Endothelial cell of umbilical vein (primary cell): ENCODE measurements around the gene GRIN2D. TPM values are rescaled to one million over a fixed set of nuclear protein-coding genes. Genes with fewer than 3 reads are reported as not detected.

Experiments
- BruUV-seq: library from RNA; stranded (reverse); fragments of 400-500 nt; replicated peaks from 2 replicates; lab custom pipeline; 2021; lab: Mats Ljungman, UMichigan
- CTCF ChIA-PET: fragments of 300-600, 350-600 bp; sonication (Branson Sonifier 250); formaldehyde crosslinking; loops from one replicate; lab custom pipeline; 2021; ENCODE audit warnings: antibody characterized with exemption, inconsistent platforms; lab: Charles Lee
- POLR2A ChIA-PET: fragments of 300-600, 350-600 bp; sonication (Branson Sonifier 250); formaldehyde crosslinking; loops from one replicate; lab custom pipeline; 2021; ENCODE audit warnings: antibody characterized with exemption, inconsistent platforms; lab: Charles Lee
- DNase-seq: peaks from one replicate; pipeline ENCODE4 v3.0.0-alpha.2; 2011; ENCODE audit warnings: low read depth, low spot score
- FAIRE-seq: peaks from 2 replicates; lab custom pipeline; 2011; peaks lifted over from hg19 to GRCh38; lab: Jason Lieb, UNC
- H2AFZ ChIP-seq: 2 replicates; pipeline ENCODE4 v1.6.0; 2012; ENCODE audit warnings: low read depth, low read length, control low read depth, inconsistent platforms
- H3K27ac ChIP-seq: 2 replicates; pipeline ENCODE4 v1.5.1; 2011; ENCODE audit warnings: low read depth, mild to moderate bottlenecking, control low read depth, low read length, moderate library complexity; ENCODE audit not compliant: insufficient read depth
- H3K27me3 ChIP-seq, 2 experiments: 2 replicates each; pipeline versions ENCODE4 v1.6.0 to v1.6.1; 2011; ENCODE audit warnings: low read length in 2 of 2, mixed read lengths in 1 of 2; ENCODE audit not compliant: control insufficient read depth in 2 of 2, insufficient read depth in 2 of 2
- H3K36me3 ChIP-seq, 2 experiments: 2 replicates in 1 of 2; 3 replicates in 1 of 2; pipeline ENCODE4 v1.5.1; 2011; ENCODE audit warnings: low read length in 2 of 2, mild to moderate bottlenecking in 1 of 2, moderate library complexity in 1 of 2; ENCODE audit not compliant: control insufficient read depth in 2 of 2, insufficient read depth in 2 of 2; ENCODE audit errors: extremely low read depth in 1 of 2
- H3K4me1 ChIP-seq: 3 replicates; pipeline ENCODE4 v1.5.1; 2011; ENCODE audit warnings: mild to moderate bottlenecking, low read length; ENCODE audit not compliant: control insufficient read depth, insufficient read depth; ENCODE audit errors: extremely low read depth
- H3K4me2 ChIP-seq: 2 replicates; pipeline ENCODE4 v1.6.1; 2011; ENCODE audit warnings: low read length, control low read depth, mixed read lengths; ENCODE audit not compliant: insufficient read depth
- H3K4me3 ChIP-seq, 3 experiments: fragments of 200-600 bp in 1 of 3; sonication (generic), shearing (Covaris generic) in 1 of 3; replicated peaks in 1 of 3; 2 replicates each; pipeline ENCODE4 v1.5.1; 2011 to 2016; ENCODE audit warnings: control low read depth in 3 of 3, low read length in 3 of 3, mild to moderate bottlenecking in 2 of 3, inconsistent platforms in 1 of 3, low read depth in 1 of 3, moderate library complexity in 1 of 3; ENCODE audit not compliant: insufficient read depth in 1 of 3
- H3K79me2 ChIP-seq: 2 replicates; pipeline ENCODE4 v1.6.0; 2012; ENCODE audit warnings: low read length, inconsistent platforms; ENCODE audit not compliant: control insufficient read depth, insufficient read depth
- H3K9ac ChIP-seq: replicated peaks from 2 replicates; pipeline ENCODE3; 2011; ENCODE audit warnings: low read length, control low read depth; ENCODE audit not compliant: insufficient read depth; ENCODE audit errors: extremely low read depth
- H3K9me1 ChIP-seq: replicated peaks from 3 replicates; pipeline ENCODE4 v1.6.0; 2011; ENCODE audit warnings: mild to moderate bottlenecking, low read length; ENCODE audit not compliant: control insufficient read depth, insufficient read depth; ENCODE audit errors: extremely low read depth
- H3K9me3 ChIP-seq: replicated peaks from 2 replicates; pipeline ENCODE4 v1.5.1; 2012; ENCODE audit warnings: low read length, inconsistent platforms; ENCODE audit not compliant: control insufficient read depth, insufficient read depth
- H4K20me1 ChIP-seq: replicated peaks from 2 replicates; pipeline ENCODE3; 2011; ENCODE audit warnings: mild to moderate bottlenecking, low read length; ENCODE audit not compliant: control insufficient read depth, insufficient read depth; ENCODE audit errors: extremely low read depth
- FOS ChIP-seq: IDR thresholded peaks from 2 replicates; pipeline ENCODE4 v1.6.1; 2011; ENCODE audit warnings: mild to moderate bottlenecking, low read length, moderate library complexity, borderline replicate concordance; ENCODE audit not compliant: insufficient read depth
- MAX ChIP-seq: IDR thresholded peaks from 2 replicates; pipeline ENCODE4 v1.6.1; 2011; ENCODE audit not compliant: insufficient read depth, insufficient read length
- MYC ChIP-seq: IDR thresholded peaks from one replicate; pipeline ENCODE4 v1.6.1; 2011; ENCODE audit warnings: mild to moderate bottlenecking, low read depth, low read length
- POLR2AphosphoS5 ChIP-seq: IDR thresholded peaks from 2 replicates; pipeline ENCODE4 v1.6.1; 2012; ENCODE audit warnings: low read depth, mild to moderate bottlenecking, control low read depth, low read length, moderate library complexity; ENCODE audit not compliant: insufficient read depth
- dilution Hi-C: fragments of 300-500 bp; cut with MboI; formaldehyde crosslinking; loops from one replicate; pipeline ENCODE4 v1.15.0; 2019; ENCODE audit warnings: low sequenced_read_pairs; ENCODE audit not compliant: extremely low pct_ligation_motif_present
- intact Hi-C: fragments of 100-400 bp; cut with micrococcal nuclease; formaldehyde crosslinking; loops from one replicate; pipeline ENCODE4 v1.10.0; 2022
- polyA plus RNA-seq, 4 experiments: library from polyadenylated mRNA; depleted of rRNA in 3 of 4; stranded (reverse) in 3 of 4; unstranded in 1 of 4; fragments of >200 nt; gene quantifications; 2 replicates each; pipeline versions ENCODE4 v1.2.1 to v1.2.3, GENCODE V29; 2011 to 2012; ENCODE audit warnings: missing spikeins in 1 of 4
- total RNA-seq: library from RNA; stranded (reverse); gene quantifications from 2 replicates; pipeline ENCODE4 v1.2.3, GENCODE V29; 2021

Gene GRIN2D
- total and polyA plus RNA-seq, 2 donors (not counting 3 experiments of a cell fraction or from before 2014, with no cell fraction given): 0.59 to 2.1 TPM

- intact Hi-C loops (loop anchor here (2.0 to 5.0 kb wide), 3 partner anchors 16 to 84 kb away; partner anchors contain the start of gene GRWD1), dilution Hi-C loops (no loop called here)
- Histone ChIP-seq H3K9ac (peak overlapping the region; percentile 14), H3K27ac (no peak overlapping the region), H4K20me1 (no peaks in the 10 kb centered on the region), H3K79me2 (no peaks in the 10 kb centered on the region), H3K9me3 (no peaks in the 10 kb centered on the region), H3K4me1 (peaks cover 10% of the 10 kb centered on the region), H3K36me3 (no peaks in the 10 kb centered on the region), H3K27me3 (peaks cover 21 to 23% of the 10 kb centered on the region in 2 experiments), H3K4me3 (peak overlapping the region; percentile 29 to 38 (median 32)), H2AFZ (peak overlapping the region; percentile 58), H3K4me2 (peak overlapping the region; percentile 36), H3K9me1 (no peaks in the 10 kb centered on the region)
- CTCF ChIA-PET: no interaction called here
- BruUV-seq: no TSS peak
- peak; percentile 74 for DNase-seq
- TF ChIP-seq FOS (no peak), POLR2AphosphoS5 (peak; percentile 78), MYC (no peak), MAX (peak; percentile 52)
- peak; percentile 67 for FAIRE-seq
- POLR2A ChIA-PET: no interaction called here
These were observed 5.1 kb downstream of the GRIN2D start for GRCh38 chr19:48398375-48399235.
